ENCODE measurements around the gene TNFRSF17. TPM values are rescaled to one million over a fixed set of nuclear protein-coding genes. Genes with fewer than 3 reads are reported as not detected.

The TNFRSF17 gene
- total and polyA plus RNA-seq, 2 donors (not counting 1 experiment from before 2014, with no cell fraction given): not detected

- H3K27me3 ChIP-seq (ENCODE audit: control insufficient read depth, insufficient read depth, low read length): no peaks in the 10 kb centered on the region
- TF ChIP-seq EZH2 (IDR thresholded peaks at IDR 0.05; ENCODE audit: low read length, missing control alignments) (no peak), CTCF (conservative IDR thresholded peaks at IDR 0.05 in 1 of 2, IDR thresholded peaks at IDR 0.05 in 1 of 2; ENCODE audit: low read depth in 1 of 2, low read length in 2 of 2) (no peak)
- H4K20me1 ChIP-seq (ENCODE audit: control insufficient read depth, extremely low read depth, insufficient read depth, low read length): no peaks in the 10 kb centered on the region
- no peak overlapping the region for H3K4me3 ChIP-seq (replicated peaks in 1 of 4; ENCODE audit: control extremely low read depth in 1 of 4, insufficient read depth in 1 of 4, low read depth in 3 of 4, low read length in 4 of 4)
- no peak overlapping the region for H2AFZ ChIP-seq (ENCODE audit: low read length)
- peaks cover 5% of the 10 kb centered on the region for H3K4me1 ChIP-seq (ENCODE audit: control insufficient read depth, extremely low read depth, insufficient read depth, low read length)
- H3K27ac ChIP-seq (ENCODE audit: insufficient read depth, low read length): no peak overlapping the region
- H3K36me3 ChIP-seq (ENCODE audit: control insufficient read depth, insufficient read depth, low read length): no peaks in the 10 kb centered on the region
- H3K9me3 ChIP-seq (ENCODE audit: control insufficient read depth, insufficient read depth, low read depth, low read length): no peaks in the 10 kb centered on the region
- no peak overlapping the region for H3K4me2 ChIP-seq (ENCODE audit: extremely low read depth, insufficient read depth, low read length)
- DNase-seq (ENCODE audit: low read depth in 2 of 2): peak; percentile 27 to 87
- H3K9ac ChIP-seq (ENCODE audit: insufficient read depth, low read length): no peak overlapping the region
- no peaks in the 10 kb centered on the region for H3K79me2 ChIP-seq (ENCODE audit: control insufficient read depth, insufficient read depth, low read length)
Measured at GRCh38 chr16:12017558-12017957, 52.5 kb downstream of the TNFRSF17 start.

Other genes with a start within 250 kb of the TNFRSF17 start
- 16.9 and 26.8 TPM in 2 replicates for gene TXNDC11, start 222.4 kb upstream of the TNFRSF17 start, total RNA-seq
- gene TXNDC11, start 222.4 kb upstream of the TNFRSF17 start, polyA plus RNA-seq: 43.8 and 46.2 TPM in 2 replicates
- gene ZC3H7A, start 168.0 kb upstream of the TNFRSF17 start, total RNA-seq: 37.5 and 52.8 TPM in 2 replicates
- 48.9 and 60.4 TPM in 2 replicates for gene ZC3H7A, start 168.0 kb upstream of the TNFRSF17 start, polyA plus RNA-seq
- 40.5 and 56.2 TPM in 2 replicates for gene RSL1D1, start 113.7 kb upstream of the TNFRSF17 start, total RNA-seq
- gene RSL1D1, start 113.7 kb upstream of the TNFRSF17 start, polyA plus RNA-seq: 153 and 158 TPM in 2 replicates
- gene GSPT1, start 49.3 kb upstream of the TNFRSF17 start, total RNA-seq: 56.5 and 57.3 TPM in 2 replicates
- 116 and 139 TPM in 2 replicates for gene GSPT1, start 49.3 kb upstream of the TNFRSF17 start, polyA plus RNA-seq
- 3.3 and 4.6 TPM in 2 replicates for gene NPIPB2, start 23.2 kb upstream of the TNFRSF17 start, total RNA-seq
- gene NPIPB2, start 23.2 kb upstream of the TNFRSF17 start, polyA plus RNA-seq: 1.2 and 4.2 TPM in 2 replicates
- gene SNX29, start 11.5 kb downstream of the TNFRSF17 start, total RNA-seq: 10.0 and 18.2 TPM in 2 replicates
- gene SNX29, start 11.5 kb downstream of the TNFRSF17 start, polyA plus RNA-seq: 11.6 and 11.7 TPM in 2 replicates

Measured in fibroblast of lung (primary cell).